LoVo (cell line): ENCODE results near the gene CDKN3.
"Not testable (repeated sequence)": the region's sequence is repeated elsewhere in the genome, so short reads cannot be mapped to it uniquely, and the experiment has no call there.

Experiments
- DNase-seq: peaks from one replicate; pipeline ENCODE4 v3.0.0-alpha.2; 2016; ENCODE audit warnings: low spot score

CDKN3 gene

DNA sequence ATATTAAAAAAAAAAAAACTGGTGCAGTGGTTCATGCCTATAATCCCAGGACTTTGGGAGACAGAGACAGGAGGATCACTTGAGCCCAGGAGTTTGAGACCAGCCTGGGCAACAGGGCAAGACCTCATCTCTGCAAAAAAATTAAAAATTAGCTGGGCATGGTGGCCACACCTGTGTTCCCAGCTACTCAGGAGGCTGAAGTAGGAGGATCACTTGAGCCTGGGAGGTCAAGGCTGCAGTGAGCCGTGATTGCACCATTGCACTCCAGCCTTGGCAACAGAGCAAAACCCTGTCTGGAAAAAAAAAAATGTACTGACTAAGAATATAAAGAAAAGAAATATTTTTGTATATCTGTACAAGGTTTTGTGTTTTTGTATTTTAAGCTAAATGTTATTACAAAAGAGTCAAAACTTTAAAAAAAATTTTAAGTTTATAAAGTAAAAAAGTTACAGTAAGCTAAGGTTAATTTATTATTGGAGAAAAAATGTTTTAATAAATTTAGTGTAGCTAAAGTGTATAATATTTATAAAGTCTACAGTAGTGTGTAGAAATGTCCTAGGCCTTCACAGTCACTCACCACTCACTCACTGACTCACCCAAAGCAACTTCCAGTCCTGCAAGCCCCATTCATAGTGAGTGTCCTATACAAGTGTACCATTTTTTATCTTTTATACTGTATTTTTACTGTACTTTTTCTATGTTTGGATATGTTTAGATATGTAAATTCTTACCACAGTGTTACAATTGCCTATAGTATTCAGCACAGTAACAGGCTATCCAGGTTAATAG, 60.2 kb downstream of the CDKN3 start:
- DNase-seq, result not testable (repeated sequence)

DNA sequence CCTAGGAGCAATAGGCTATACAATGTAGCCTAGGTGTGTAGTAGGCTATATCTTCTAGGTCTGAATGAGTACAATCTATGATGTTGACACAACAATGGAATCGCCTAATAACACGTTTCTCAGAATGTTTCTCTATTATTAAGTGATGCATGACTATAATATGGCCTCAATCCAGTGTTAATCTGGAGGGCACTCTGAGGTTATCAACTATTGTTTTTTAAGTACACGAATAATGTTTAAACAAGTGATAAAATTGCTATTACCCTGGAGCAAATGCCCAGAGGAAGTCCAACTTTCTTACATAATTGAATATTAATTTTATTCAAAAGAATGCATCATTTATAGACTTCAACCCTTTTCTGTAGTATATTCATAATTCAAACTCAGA, 60.8 kb downstream of the CDKN3 start:
- no peak for DNase-seq

DNA sequence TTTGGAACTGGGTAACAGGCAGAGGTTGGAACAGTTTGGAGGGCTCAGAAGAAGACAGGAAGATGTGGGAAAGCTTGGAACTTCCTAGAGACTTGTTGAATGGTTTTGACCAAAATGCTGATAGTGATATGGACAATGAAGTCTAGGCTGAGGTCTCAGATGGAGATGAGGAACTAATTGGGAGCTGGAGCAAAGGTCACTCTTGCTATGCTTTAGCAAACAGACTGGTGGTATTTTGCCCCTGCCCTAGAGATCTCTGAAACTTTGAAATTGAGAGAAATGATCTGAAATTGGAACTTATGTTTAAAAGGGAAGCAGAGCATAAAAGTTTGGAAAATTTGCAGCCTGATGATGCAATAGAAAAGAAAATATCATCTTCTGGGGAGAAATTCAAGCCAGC, 61.7 kb downstream of the CDKN3 start:
- not testable (repeated sequence) for DNase-seq

DNA sequence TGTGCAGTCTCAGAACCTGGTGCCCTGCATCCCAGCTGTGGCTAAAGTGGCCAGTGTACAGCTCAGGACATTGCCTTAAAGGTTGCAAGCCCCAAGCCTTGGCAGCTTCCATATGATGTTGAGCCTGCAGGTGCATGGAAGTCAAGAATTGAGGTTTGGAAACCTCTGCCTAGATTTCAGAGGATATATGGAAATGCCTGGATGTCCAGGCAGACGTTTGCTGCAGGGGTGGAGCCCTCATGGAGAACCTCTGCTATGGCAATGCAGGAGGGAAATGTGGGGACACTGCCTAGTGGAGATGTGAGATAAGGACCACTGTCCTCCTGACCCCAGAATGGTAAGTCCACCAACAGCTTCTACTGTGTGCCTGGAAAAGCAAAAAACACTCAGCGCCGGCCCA, 62.3 kb downstream of the CDKN3 start:
- DNase-seq, result no peak

DNA sequence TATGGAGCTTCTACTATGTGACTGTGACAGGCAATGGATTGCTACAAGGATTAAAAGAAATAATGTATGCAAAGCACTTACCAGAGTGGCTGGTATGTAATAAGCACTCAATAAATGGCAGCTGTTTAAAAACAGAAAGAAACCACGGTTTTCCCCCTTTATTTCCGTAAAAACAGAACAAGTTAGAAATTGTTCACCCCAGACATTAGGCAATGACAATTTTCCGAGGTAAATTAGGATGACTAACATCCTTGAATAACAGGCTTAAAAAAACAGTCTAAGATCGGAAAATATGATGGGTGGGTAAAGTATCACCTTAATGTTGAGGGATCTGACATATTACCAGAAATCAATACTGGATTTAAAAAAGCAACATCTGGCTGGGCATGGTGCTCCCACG, 65.2 kb downstream of the CDKN3 start:
- no peak for DNase-seq

DNA sequence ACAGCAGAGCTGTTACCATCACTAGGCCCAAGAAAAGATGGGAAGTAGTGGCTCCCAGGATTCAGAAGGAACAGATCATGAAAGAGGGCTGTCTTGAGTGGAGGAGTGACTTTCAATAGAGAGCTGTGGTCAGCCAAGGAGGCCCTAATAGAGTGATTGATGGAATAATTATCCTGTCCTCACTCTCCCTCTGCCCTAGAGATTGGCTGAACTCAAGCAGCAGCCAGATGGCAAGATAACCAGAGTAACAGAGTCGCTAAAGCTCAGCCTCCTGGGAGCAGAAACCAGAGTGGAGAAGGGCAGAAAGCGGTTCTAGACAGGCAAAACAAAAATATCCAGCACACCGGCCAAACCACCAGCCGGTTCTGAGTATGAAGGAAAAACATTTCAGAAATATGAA, 68.8 kb downstream of the CDKN3 start:
- no peak for DNase-seq

DNA sequence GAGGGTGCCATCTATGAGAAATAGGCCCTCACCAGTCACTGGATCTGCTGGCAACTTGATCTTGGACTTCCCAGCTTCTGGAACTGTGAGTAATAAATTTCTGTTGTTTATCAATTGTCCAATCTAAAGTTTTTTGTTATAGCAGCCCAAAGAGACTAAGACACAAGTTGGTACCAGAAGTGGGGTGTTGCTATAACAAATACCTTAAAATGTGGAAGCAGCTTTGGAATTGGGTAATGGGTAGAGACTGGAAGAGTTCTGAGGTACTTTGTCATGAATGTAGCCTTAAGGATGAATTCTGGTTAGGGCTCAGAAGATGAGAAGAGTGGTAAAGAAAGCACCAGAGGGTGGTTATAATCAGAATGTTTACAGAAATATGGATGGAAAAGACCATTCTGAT, 70.5 kb downstream of the CDKN3 start:
- DNase-seq, result no peak
